Right renal cortex interstitium (tissue), 3 donors: ENCODE results near the gene ERH. TPM values are rescaled to one million over a fixed set of nuclear protein-coding genes. Genes with fewer than 3 reads are reported as not detected.
"Not testable (repeated sequence)": the region's sequence is repeated elsewhere in the genome, so short reads cannot be mapped to it uniquely, and the experiment has no call there.

ENCODE experiments used
- DNase-seq, 3 donors: peaks; one replicate each; pipeline ENCODE4 v3.0.0-alpha.2; 2013; ENCODE audit warnings: low read depth in 3 of 3, low spot score in 2 of 3
- polyA plus RNA-seq, 3 donors: library from polyadenylated mRNA; unstranded; fragments of 120-200 nt; gene quantifications; one replicate each; pipeline ENCODE4 v1.2.1, GENCODE V29; 2013; ENCODE audit not compliant: insufficient read length in 3 of 3

Gene ERH
- polyA plus RNA-seq, 3 donors, result 349 to 390 (median 385) TPM

GRCh38 chr14:69399750-69400149, 1.7 kb upstream of the ERH start:
- no peak for DNase-seq

GRCh38 chr14:69398818-69399210, 715 bp upstream of the ERH start:
- no peak for DNase-seq

GRCh38 chr14:69395929-69396328, 2.2 kb downstream of the ERH start:
- DNase-seq, result no peak

GRCh38 chr14:69392481-69392880, 5.6 kb downstream of the ERH start:
- DNase-seq, result no peak

- not testable (repeated sequence) for DNase-seq
Measured at GRCh38 chr14:69391400-69391799, 6.7 kb downstream of the ERH start.

- DNase-seq, result no peak
Measured at GRCh38 chr14:69387311-69387710, 10.8 kb downstream of the ERH start.

GRCh38 chr14:69378274-69378673, 19.8 kb downstream of the ERH start:
- no peak for DNase-seq

- no peak for DNase-seq
Measured at GRCh38 chr14:69376439-69376838, 21.7 kb downstream of the ERH start.

- DNase-seq, result no peak
Measured at GRCh38 chr14:69375722-69376121, 22.4 kb downstream of the ERH start.

- DNase-seq, result no peak
Measured at GRCh38 chr14:69375182-69375581, 22.9 kb downstream of the ERH start.

- no peak for DNase-seq
Measured at GRCh38 chr14:69374235-69374634, 23.9 kb downstream of the ERH start.

GRCh38 chr14:69373104-69373503, 25.0 kb downstream of the ERH start:
- DNase-seq, result no peak

GRCh38 chr14:69372146-69372545, 26.0 kb downstream of the ERH start:
- DNase-seq, result no peak

GRCh38 chr14:69370061-69370460, 28.0 kb downstream of the ERH start:
- DNase-seq, result no peak

GRCh38 chr14:69368381-69368780, 29.7 kb downstream of the ERH start:
- DNase-seq, result no peak

- no peak for DNase-seq
Measured at GRCh38 chr14:69366761-69367160, 31.3 kb downstream of the ERH start.

- DNase-seq, result no peak
Measured at GRCh38 chr14:69366069-69366468, 32.0 kb downstream of the ERH start.

GRCh38 chr14:69364378-69364777, 33.7 kb downstream of the ERH start:
- DNase-seq, result no peak

- no peak for DNase-seq
Measured at GRCh38 chr14:69363964-69364363, 34.1 kb downstream of the ERH start.

GRCh38 chr14:69363055-69363454, 35.0 kb downstream of the ERH start:
- no peak for DNase-seq

GRCh38 chr14:69360438-69361108, 37.5 kb downstream of the ERH start:
- no peak for DNase-seq

GRCh38 chr14:69358966-69359365, 39.1 kb downstream of the ERH start:
- DNase-seq, result no peak
